ENCODE measurements around the gene CLMN.

The CLMN gene

GRCh38 chr14:95344536-95344935, 24.8 kb upstream of the CLMN start:
- no peak overlapping the region for H3K4me3 ChIP-seq (replicated peaks; ENCODE audit: low read depth, low read length)
- DNase-seq (ENCODE audit: low read depth) = no peak
- TF ChIP-seq CTCF (IDR thresholded peaks at IDR 0.05; ENCODE audit: low read length, missing control alignments) = no peak

GRCh38 chr14:95341564-95341963, 21.9 kb upstream of the CLMN start:
- no peak for DNase-seq (ENCODE audit: low read depth)
- H3K4me3 ChIP-seq (replicated peaks; ENCODE audit: low read depth, low read length) = no peak overlapping the region
- no peak for TF ChIP-seq CTCF (IDR thresholded peaks at IDR 0.05; ENCODE audit: low read length, missing control alignments)

GRCh38 chr14:95341115-95341514, 21.4 kb upstream of the CLMN start:
- H3K4me3 ChIP-seq (replicated peaks; ENCODE audit: low read depth, low read length) = no peak overlapping the region
- no peak for DNase-seq (ENCODE audit: low read depth)
- no peak for TF ChIP-seq CTCF (IDR thresholded peaks at IDR 0.05; ENCODE audit: low read length, missing control alignments)

- no peak for TF ChIP-seq CTCF (IDR thresholded peaks at IDR 0.05; ENCODE audit: low read length, missing control alignments)
- no peak for DNase-seq (ENCODE audit: low read depth)
- no peak overlapping the region for H3K4me3 ChIP-seq (replicated peaks; ENCODE audit: low read depth, low read length)
Observed at GRCh38 chr14:95340201-95340697, 20.5 kb upstream of the CLMN start.

GRCh38 chr14:95339301-95339865, 19.7 kb upstream of the CLMN start:
- no peak overlapping the region for H3K4me3 ChIP-seq (replicated peaks; ENCODE audit: low read depth, low read length)
- no peak for TF ChIP-seq CTCF (IDR thresholded peaks at IDR 0.05; ENCODE audit: low read length, missing control alignments)
- no peak for DNase-seq (ENCODE audit: low read depth)

GRCh38 chr14:95338436-95338835, 18.7 kb upstream of the CLMN start:
- no peak overlapping the region for H3K4me3 ChIP-seq (replicated peaks; ENCODE audit: low read depth, low read length)
- TF ChIP-seq CTCF (IDR thresholded peaks at IDR 0.05; ENCODE audit: low read length, missing control alignments) = no peak
- no peak for DNase-seq (ENCODE audit: low read depth)

GRCh38 chr14:95337041-95337595, 17.4 kb upstream of the CLMN start:
- no peak for DNase-seq (ENCODE audit: low read depth)
- no peak overlapping the region for H3K4me3 ChIP-seq (replicated peaks; ENCODE audit: low read depth, low read length)
- no peak for TF ChIP-seq CTCF (IDR thresholded peaks at IDR 0.05; ENCODE audit: low read length, missing control alignments)
